T47D (cell line): ENCODE measurements around the gene GTPBP2.
A peak's percentile ranks its signal among the peaks of the same experiment; 100 is the strongest.
"Not testable (repeated sequence)": the region's sequence is repeated elsewhere in the genome, so short reads cannot be mapped to it uniquely, and the experiment has no call there.

Experiments
- DNase-seq, 2 experiments: peaks; one replicate each; pipeline versions ENCODE4 v3.0.0 to v3.0.0-alpha.2; 2011 to 2012; ENCODE audit warnings: low read depth in 1 of 2, low spot score in 1 of 2
- JUND ChIP-seq: IDR thresholded peaks from 2 replicates; pipeline ENCODE4 v1.6.1; 2012; ENCODE audit warnings: low read depth
- in situ Hi-C: cut with HindIII; loops from 2 replicates; pipeline ENCODE4 v1.10.0; 2016; ENCODE audit warnings: low sequenced_read_pairs, low pct_unique_long_range_greater_than_20kb

GTPBP2 gene

DNA sequence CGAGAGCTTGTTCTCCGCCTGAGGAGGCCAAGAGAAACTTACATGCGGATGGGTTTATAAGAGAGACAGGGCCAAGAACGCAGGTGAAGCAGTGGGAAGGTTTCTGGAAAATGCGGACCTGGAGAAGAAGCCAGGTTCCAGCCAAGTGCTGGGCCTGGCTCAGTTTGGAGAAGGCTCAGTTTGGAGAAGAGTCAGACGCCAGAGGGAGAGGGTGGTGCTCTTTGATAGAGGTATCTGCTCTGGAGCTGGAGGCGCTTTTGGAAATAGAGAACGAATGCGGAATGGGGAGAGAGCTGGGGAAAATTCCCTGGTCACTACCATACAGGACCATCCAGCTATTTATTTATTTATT, 16.5 kb upstream of the GTPBP2 start:
- no peak for DNase-seq

DNA sequence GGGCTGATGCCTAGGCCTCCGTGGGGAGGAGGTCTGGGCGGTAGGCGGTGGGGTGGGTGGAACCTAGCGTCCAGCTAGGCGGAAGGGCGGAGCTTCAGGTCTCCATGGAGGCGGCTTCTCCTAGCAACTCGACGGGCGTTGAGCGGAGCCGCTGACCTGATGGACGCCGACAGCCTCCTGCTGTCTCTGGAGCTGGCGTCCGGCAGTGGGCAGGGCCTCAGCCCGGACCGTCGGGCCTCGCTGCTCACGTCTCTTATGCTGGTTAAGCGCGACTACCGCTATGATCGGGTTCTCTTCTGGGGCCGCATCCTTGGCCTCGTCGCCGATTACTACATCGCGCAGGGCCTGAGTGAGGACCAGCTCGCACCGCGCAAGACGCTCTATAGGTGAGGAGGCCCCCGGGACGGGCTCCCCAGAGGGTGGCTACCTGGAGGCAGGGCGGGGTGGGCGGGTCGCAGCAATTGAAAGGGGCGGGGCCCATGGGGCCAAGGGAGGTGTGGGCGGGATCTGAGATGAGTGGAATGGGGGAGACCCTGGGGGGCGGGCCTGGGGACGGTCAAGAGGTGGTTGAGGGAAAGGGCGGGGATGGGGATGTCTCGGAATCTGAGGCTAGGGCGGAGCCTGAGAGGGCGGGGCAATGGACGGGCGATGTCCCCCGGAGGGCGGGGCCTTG, 16.0 kb upstream of the GTPBP2 start, which contains the start of gene RSPH9:
TSS of gene RSPH9 (plus strand) at position 97 of the 673 bp plus-strand sequence. CDS start at position 160, 63 bp downstream.
- no peak for DNase-seq
- TF ChIP-seq JUND, result no peak
- in situ Hi-C loops, result no loop called here

More for the DNA sequence above, 16.5 kb upstream of the GTPBP2 start:
- in situ Hi-C loops, result no loop called here
- no peak for TF ChIP-seq JUND

DNA sequence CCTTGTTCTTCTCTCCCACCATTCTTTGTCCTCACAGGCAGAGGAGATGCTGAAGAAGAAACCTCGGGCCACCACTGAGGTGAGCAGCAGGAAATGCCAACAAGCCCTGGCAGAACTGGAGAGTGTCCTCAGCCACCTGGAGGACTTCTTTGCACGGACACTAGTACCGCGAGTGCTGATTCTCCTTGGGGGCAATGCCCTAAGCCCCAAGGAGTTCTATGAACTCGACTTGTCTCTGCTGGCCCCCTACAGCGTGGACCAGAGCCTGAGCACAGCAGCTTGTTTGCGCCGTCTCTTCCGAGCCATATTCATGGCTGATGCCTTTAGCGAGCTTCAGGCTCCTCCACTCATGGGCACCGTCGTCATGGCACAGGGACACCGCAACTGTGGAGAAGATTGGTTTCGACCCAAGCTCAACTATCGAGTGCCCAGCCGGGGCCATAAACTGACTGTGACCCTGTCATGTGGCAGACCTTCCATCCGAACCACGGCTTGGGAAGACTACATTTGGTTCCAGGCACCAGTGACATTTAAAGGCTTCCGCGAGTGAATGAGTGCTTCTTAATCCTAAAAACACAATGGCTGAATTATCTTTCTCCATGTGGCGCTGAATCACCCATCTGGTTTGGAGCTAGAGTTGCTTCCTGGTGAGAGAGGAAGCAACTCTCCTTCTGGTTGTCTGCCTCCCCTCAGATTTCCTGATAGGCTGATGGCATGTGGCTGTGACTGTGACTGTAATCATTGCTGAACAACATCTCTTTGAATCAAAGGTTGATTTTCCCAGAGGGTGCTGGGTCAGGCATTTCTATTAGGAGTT, 11.1 kb upstream of the GTPBP2 start:
- TF ChIP-seq JUND, result no peak
- in situ Hi-C loops, result no loop called here
- DNase-seq, result no peak

- in situ Hi-C loops, result no loop called here
- DNase-seq, result no peak
- TF ChIP-seq JUND, result no peak
Observed at GRCh38 chr6:43636308-43636659, 7.2 kb upstream of the GTPBP2 start.

- DNase-seq, result peak; percentile 41 to 76
- no peak for TF ChIP-seq JUND
- in situ Hi-C loops, result no loop called here
Observed at GRCh38 chr6:43635387-43636307, 6.6 kb upstream of the GTPBP2 start, which contains the start of gene MAD2L1BP. Gene MAD2L1BP (plus strand): TSS chr6:43635840. CDS start chr6:43635876, 36 bp downstream.

DNA sequence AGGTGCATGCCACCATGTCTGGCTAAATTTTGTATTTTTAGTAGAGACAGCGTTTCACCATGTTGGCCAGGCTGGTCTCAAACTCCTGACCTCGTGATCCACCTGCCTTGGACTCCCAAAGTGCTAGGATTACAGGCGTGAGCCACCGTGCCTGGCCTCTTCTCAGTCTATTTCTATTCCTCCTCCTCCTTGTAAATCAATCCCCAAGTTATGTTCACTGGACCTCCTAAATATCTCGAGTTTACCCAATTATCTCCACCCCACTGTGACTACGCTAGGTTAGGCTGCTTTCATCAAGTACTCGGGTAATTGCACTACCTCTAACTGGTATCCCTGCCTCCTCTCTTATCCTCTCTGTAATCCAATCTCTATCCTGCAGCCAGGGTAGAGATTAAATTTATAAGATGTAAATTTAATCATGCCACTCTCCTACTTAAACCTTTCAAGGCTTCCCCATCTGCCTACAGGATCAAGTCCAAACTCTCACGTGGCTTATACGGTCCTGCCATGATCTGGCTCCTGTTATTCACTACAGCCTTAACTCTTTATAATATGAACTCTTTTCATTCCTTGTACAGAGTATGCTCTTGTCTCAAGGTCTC, 5.7 kb upstream of the GTPBP2 start:
- no peak for TF ChIP-seq JUND
- no peak for DNase-seq
- in situ Hi-C loops, result no loop called here

GRCh38 chr6:43633002-43633401, 3.9 kb upstream of the GTPBP2 start:
- in situ Hi-C loops, DNase-seq: not testable (repeated sequence)

DNA sequence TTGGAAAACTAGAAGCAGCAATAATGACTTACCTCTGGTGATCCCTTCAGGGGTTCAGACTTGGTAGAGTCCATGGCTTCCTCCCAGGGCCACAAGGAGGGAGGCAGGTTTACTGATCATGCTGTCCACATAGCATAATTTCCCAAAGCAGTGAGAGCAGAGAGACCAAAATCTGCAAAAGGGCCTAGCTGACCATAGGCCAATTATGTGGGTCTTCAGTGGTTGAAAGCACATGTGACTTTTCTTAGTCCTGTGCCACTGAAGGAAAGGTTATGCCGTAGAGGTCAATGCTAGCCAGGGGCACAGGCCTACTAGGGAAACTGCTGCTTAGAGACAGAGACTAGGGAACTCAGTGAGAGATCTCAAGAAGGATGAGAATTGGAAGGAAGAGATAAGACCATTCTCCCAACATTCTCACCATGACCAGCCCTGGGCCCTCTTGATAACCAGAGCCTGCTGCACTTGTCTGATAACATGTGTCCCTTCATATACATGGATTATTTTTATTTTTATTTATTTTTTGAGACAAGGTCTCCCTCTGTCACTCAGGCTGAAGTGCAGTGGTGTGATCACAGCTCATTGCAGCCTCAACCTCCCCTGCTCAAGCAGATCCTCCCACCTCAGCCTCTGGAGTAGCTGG, 2.0 kb upstream of the GTPBP2 start:
- in situ Hi-C loops, result no loop called here
- no peak for DNase-seq
- TF ChIP-seq JUND, result no peak

DNA sequence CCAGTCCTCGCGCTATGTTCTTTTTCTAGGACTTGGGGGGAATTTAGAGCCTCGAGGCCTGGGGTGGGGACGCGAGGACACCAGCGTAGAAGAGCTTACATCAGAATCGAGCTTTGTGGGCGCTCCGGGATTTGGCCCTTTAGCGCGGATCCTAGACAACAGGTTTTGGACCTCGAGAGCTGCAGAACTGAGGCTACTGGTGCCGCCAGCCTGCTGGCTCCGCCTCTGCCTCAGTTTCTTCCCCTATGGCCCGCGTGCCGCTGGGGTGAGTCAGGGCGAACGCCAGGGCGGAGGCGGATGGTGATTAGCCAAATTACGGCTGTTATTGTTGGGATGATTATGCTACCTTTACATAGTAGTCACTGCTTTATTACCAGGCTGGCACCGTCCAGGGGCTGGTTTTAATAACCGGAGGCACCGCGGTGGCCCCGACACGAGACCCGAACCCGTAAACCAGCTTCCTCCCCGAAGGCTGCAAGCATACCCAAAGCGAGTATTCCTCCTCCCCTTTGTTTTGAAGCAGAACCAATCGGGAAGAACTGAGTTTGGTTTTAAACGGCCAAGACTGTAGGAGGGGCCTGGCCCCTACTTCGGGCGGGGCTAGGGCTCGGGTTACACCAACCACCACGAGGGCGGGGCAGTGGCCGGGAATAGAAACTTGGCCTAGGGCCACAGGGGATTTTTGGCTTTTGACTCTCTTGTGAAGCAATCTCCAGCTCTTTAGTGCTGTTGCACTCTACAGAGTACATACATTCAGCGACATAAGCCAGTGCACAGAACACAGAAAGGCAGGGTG, 639 bp upstream of the GTPBP2 start:
- in situ Hi-C loops, result no loop called here
- DNase-seq, result peak; percentile 94 to 99
- TF ChIP-seq JUND, result no peak

- in situ Hi-C loops, result no loop called here
- peak in 1 of 2 experiments; percentile 53 for DNase-seq
- no peak for TF ChIP-seq JUND
Observed at GRCh38 chr6:43628393-43629103, 516 bp downstream of the GTPBP2 start.
